Measurements from ENCODE around the gene RABL6. TPM values are rescaled to one million over a fixed set of nuclear protein-coding genes. Genes with fewer than 3 reads are reported as not detected.
"Not testable (repeated sequence)": the region's sequence is repeated elsewhere in the genome, so short reads cannot be mapped to it uniquely, and the experiment has no call there.

RABL6 gene
- total RNA-seq, 1 donor from 2014 or later = 52.6 TPM

- ATAC-seq = not testable (repeated sequence)
Observed at GRCh38 chr9:136837856-136838277, 30.1 kb downstream of the RABL6 start.

- no peak for ATAC-seq
Observed at GRCh38 chr9:136838314-136839228, 30.8 kb downstream of the RABL6 start.

- no peak for ATAC-seq
Observed at GRCh38 chr9:136839229-136840139, 31.7 kb downstream of the RABL6 start.

- ATAC-seq = no peak
Observed at GRCh38 chr9:136840140-136840876, 32.6 kb downstream of the RABL6 start.

GRCh38 chr9:136840877-136841645 is 33.3 kb downstream of the RABL6 start:
- peak; percentile 2 for ATAC-seq

GRCh38 chr9:136841646-136842379 is 34.1 kb downstream of the RABL6 start:
- peak; percentile 3 for ATAC-seq

- peak; percentile 64 for ATAC-seq
Observed at GRCh38 chr9:136842380-136842948, 34.7 kb downstream of the RABL6 start, which contains the start of gene AJM1. Gene AJM1, plus strand, starts transcription at chr9:136842478. Its CDS starts 1,937 bp downstream, at chr9:136844415.

- ATAC-seq = not testable (repeated sequence)
Observed at GRCh38 chr9:136843159-136843800, 35.5 kb downstream of the RABL6 start.

- ATAC-seq = not testable (repeated sequence)
Observed at GRCh38 chr9:136843801-136844740, 36.3 kb downstream of the RABL6 start.

GRCh38 chr9:136844761-136845464 is 37.2 kb downstream of the RABL6 start:
- no peak for ATAC-seq

GRCh38 chr9:136845465-136846260 is 37.9 kb downstream of the RABL6 start:
- no peak for ATAC-seq

- ATAC-seq = no peak
Observed at GRCh38 chr9:136846376-136847087, 38.8 kb downstream of the RABL6 start.

- peak; percentile 16 for ATAC-seq
Observed at GRCh38 chr9:136847088-136847825, 39.5 kb downstream of the RABL6 start.

GRCh38 chr9:136847826-136848392 is 40.2 kb downstream of the RABL6 start:
- ATAC-seq = peak; percentile 52

- ATAC-seq = peak; percentile 1
Observed at GRCh38 chr9:136848393-136849037, 40.8 kb downstream of the RABL6 start.

Measured in esophagus mucosa (tissue), 1 donor.